Activated CD4-positive, alpha-beta memory T cell treated with anti-CD3 and anti-CD28 coated beads for 36 hours (primary cell): ENCODE measurements around the gene EBLN2. TPM values are rescaled to one million over a fixed set of nuclear protein-coding genes. Genes with fewer than 3 reads are reported as not detected.

Experiments
- CTCF ChIA-PET: fragments of 350-600 bp; sonication (Branson Sonifier 250); formaldehyde crosslinking; loops from one replicate; lab custom pipeline; 2021; ENCODE audit warnings: antibody characterized with exemption, inconsistent platforms; lab: Charles Lee
- POLR2A ChIA-PET: fragments of 350-600 bp; sonication (Branson Sonifier 250); formaldehyde crosslinking; loops from one replicate; lab custom pipeline; 2021; ENCODE audit warnings: antibody characterized with exemption; lab: Charles Lee
- DNase-seq: peaks from one replicate; pipeline ENCODE4 v3.0.0-alpha.2; 2020
- H3K27ac Mint-ChIP-seq: one replicate; pipeline ENCODE4 v1.8.0; 2021; ENCODE audit warnings: mixed read lengths
- H3K27me3 Mint-ChIP-seq: one replicate; pipeline ENCODE4 v1.8.0; 2021; ENCODE audit warnings: mixed read lengths
- H3K36me3 Mint-ChIP-seq: one replicate; pipeline ENCODE4 v1.8.0; 2021; ENCODE audit warnings: mixed read lengths
- H3K4me1 Mint-ChIP-seq: one replicate; pipeline ENCODE4 v1.8.0; 2021; ENCODE audit warnings: low read depth, mixed read lengths
- H3K4me3 Mint-ChIP-seq: one replicate; pipeline ENCODE4 v1.8.0; 2021; ENCODE audit warnings: mild to moderate bottlenecking, mixed read lengths
- H3K9me3 Mint-ChIP-seq: one replicate; pipeline ENCODE4 v1.8.0; 2021; ENCODE audit warnings: mixed read lengths
- intact Hi-C: fragments of 100-400 bp; cut with micrococcal nuclease; formaldehyde crosslinking; loops from one replicate; pipeline ENCODE4 v1.15.1; 2023
- total RNA-seq, 2 experiments: library from RNA; stranded (reverse); gene quantifications; one replicate each; pipeline ENCODE4 v1.2.3, GENCODE V29; 2021

The EBLN2 gene
- total RNA-seq, 2 experiments from 2014 or later, result 5.5 to 6.0 TPM

GRCh38 chr3:73110530-73110929, 49.1 kb downstream of the EBLN2 start:
- DNase-seq, result no peak
- H3K27me3 Mint-ChIP-seq, result peaks cover 13% of the 10 kb centered on the region
- POLR2A ChIA-PET, result no interaction called here
- H3K36me3 Mint-ChIP-seq, result no peaks in the 10 kb centered on the region
- H3K4me3 Mint-ChIP-seq, result no peak overlapping the region
- CTCF ChIA-PET, result no interaction called here
- no peak overlapping the region for H3K27ac Mint-ChIP-seq
- no peaks in the 10 kb centered on the region for H3K4me1 Mint-ChIP-seq
- intact Hi-C loops, result no loop called here
- no peaks in the 10 kb centered on the region for H3K9me3 Mint-ChIP-seq

Other genes with a start within 250 kb of the EBLN2 start
- 10 to 100 TPM; 27.9 to 30.1 TPM for gene SHQ1, start 213.2 kb upstream of the EBLN2 start, total RNA-seq
- not detected for gene GXYLT2, start 173.6 kb upstream of the EBLN2 start, total RNA-seq
- gene PPP4R2, start 64.8 kb upstream of the EBLN2 start, total RNA-seq, result 100 to 1,000 TPM; 107 to 108 TPM